Endothelial cell of umbilical vein (primary cell): ENCODE results near the gene APRT. TPM values are rescaled to one million over a fixed set of nuclear protein-coding genes. Genes with fewer than 3 reads are reported as not detected.

Experiments
- BruUV-seq: library from RNA; stranded (reverse); fragments of 400-500 nt; replicated peaks from 2 replicates; lab custom pipeline; 2021; lab: Mats Ljungman, UMichigan
- CTCF ChIA-PET: fragments of 300-600, 350-600 bp; sonication (Branson Sonifier 250); formaldehyde crosslinking; loops from one replicate; lab custom pipeline; 2021; ENCODE audit warnings: antibody characterized with exemption, inconsistent platforms; lab: Charles Lee
- POLR2A ChIA-PET: fragments of 300-600, 350-600 bp; sonication (Branson Sonifier 250); formaldehyde crosslinking; loops from one replicate; lab custom pipeline; 2021; ENCODE audit warnings: antibody characterized with exemption, inconsistent platforms; lab: Charles Lee
- DNase-seq: peaks from one replicate; pipeline ENCODE4 v3.0.0-alpha.2; 2011; ENCODE audit warnings: low read depth, low spot score
- FAIRE-seq: peaks from 2 replicates; lab custom pipeline; 2011; peaks lifted over from hg19 to GRCh38; lab: Jason Lieb, UNC
- H2AFZ ChIP-seq: 2 replicates; pipeline ENCODE4 v1.6.0; 2012; ENCODE audit warnings: low read depth, low read length, control low read depth, inconsistent platforms
- H3K27ac ChIP-seq: 2 replicates; pipeline ENCODE4 v1.5.1; 2011; ENCODE audit warnings: low read depth, mild to moderate bottlenecking, control low read depth, low read length, moderate library complexity; ENCODE audit not compliant: insufficient read depth
- H3K27me3 ChIP-seq, 2 experiments: 2 replicates each; pipeline versions ENCODE4 v1.6.0 to v1.6.1; 2011; ENCODE audit warnings: low read length in 2 of 2, mixed read lengths in 1 of 2; ENCODE audit not compliant: control insufficient read depth in 2 of 2, insufficient read depth in 2 of 2
- H3K36me3 ChIP-seq, 2 experiments: 2 replicates in 1 of 2; 3 replicates in 1 of 2; pipeline ENCODE4 v1.5.1; 2011; ENCODE audit warnings: low read length in 2 of 2, mild to moderate bottlenecking in 1 of 2, moderate library complexity in 1 of 2; ENCODE audit not compliant: control insufficient read depth in 2 of 2, insufficient read depth in 2 of 2; ENCODE audit errors: extremely low read depth in 1 of 2
- H3K4me1 ChIP-seq: 3 replicates; pipeline ENCODE4 v1.5.1; 2011; ENCODE audit warnings: mild to moderate bottlenecking, low read length; ENCODE audit not compliant: control insufficient read depth, insufficient read depth; ENCODE audit errors: extremely low read depth
- H3K4me2 ChIP-seq: 2 replicates; pipeline ENCODE4 v1.6.1; 2011; ENCODE audit warnings: low read length, control low read depth, mixed read lengths; ENCODE audit not compliant: insufficient read depth
- H3K4me3 ChIP-seq, 3 experiments: fragments of 200-600 bp in 1 of 3; sonication (generic), shearing (Covaris generic) in 1 of 3; replicated peaks in 1 of 3; 2 replicates each; pipeline ENCODE4 v1.5.1; 2011 to 2016; ENCODE audit warnings: control low read depth in 3 of 3, low read length in 3 of 3, mild to moderate bottlenecking in 2 of 3, inconsistent platforms in 1 of 3, low read depth in 1 of 3, moderate library complexity in 1 of 3; ENCODE audit not compliant: insufficient read depth in 1 of 3
- H3K79me2 ChIP-seq: 2 replicates; pipeline ENCODE4 v1.6.0; 2012; ENCODE audit warnings: low read length, inconsistent platforms; ENCODE audit not compliant: control insufficient read depth, insufficient read depth
- H3K9ac ChIP-seq: replicated peaks from 2 replicates; pipeline ENCODE3; 2011; ENCODE audit warnings: low read length, control low read depth; ENCODE audit not compliant: insufficient read depth; ENCODE audit errors: extremely low read depth
- H3K9me1 ChIP-seq: replicated peaks from 3 replicates; pipeline ENCODE4 v1.6.0; 2011; ENCODE audit warnings: mild to moderate bottlenecking, low read length; ENCODE audit not compliant: control insufficient read depth, insufficient read depth; ENCODE audit errors: extremely low read depth
- H3K9me3 ChIP-seq: replicated peaks from 2 replicates; pipeline ENCODE4 v1.5.1; 2012; ENCODE audit warnings: low read length, inconsistent platforms; ENCODE audit not compliant: control insufficient read depth, insufficient read depth
- H4K20me1 ChIP-seq: replicated peaks from 2 replicates; pipeline ENCODE3; 2011; ENCODE audit warnings: mild to moderate bottlenecking, low read length; ENCODE audit not compliant: control insufficient read depth, insufficient read depth; ENCODE audit errors: extremely low read depth
- CTCF ChIP-seq, 2 donors: IDR thresholded peaks; 1 replicate in 1 of 2; 2 replicates in 1 of 2; pipeline ENCODE4 v1.5.1; 2011; ENCODE audit warnings: low read length in 2 of 2, mild to moderate bottlenecking in 2 of 2, moderate library complexity in 2 of 2, control low read depth in 1 of 2, inconsistent platforms in 1 of 2, low read depth in 1 of 2; ENCODE audit not compliant: insufficient read depth in 1 of 2; ENCODE audit errors: extremely low read depth in 1 of 2
- EZH2 ChIP-seq: IDR thresholded peaks from 2 replicates; pipeline ENCODE4 v1.6.1; 2012; ENCODE audit warnings: borderline replicate concordance, low read depth, mild to moderate bottlenecking, moderate library complexity, low read length, inconsistent platforms; ENCODE audit not compliant: severe bottlenecking
- FOS ChIP-seq: IDR thresholded peaks from 2 replicates; pipeline ENCODE4 v1.6.1; 2011; ENCODE audit warnings: mild to moderate bottlenecking, low read length, moderate library complexity, borderline replicate concordance; ENCODE audit not compliant: insufficient read depth
- GATA2 ChIP-seq: IDR thresholded peaks from 2 replicates; pipeline ENCODE4 v1.7.0; 2011; ENCODE audit warnings: low read depth, mild to moderate bottlenecking, moderate library complexity, mixed read lengths, low read length; ENCODE audit not compliant: insufficient read length, insufficient read depth
- JUN ChIP-seq: IDR thresholded peaks from 2 replicates; pipeline ENCODE4 v1.6.1; 2011; ENCODE audit warnings: borderline replicate concordance, low read depth; ENCODE audit not compliant: insufficient read length, insufficient read depth
- MAX ChIP-seq: IDR thresholded peaks from 2 replicates; pipeline ENCODE4 v1.6.1; 2011; ENCODE audit not compliant: insufficient read depth, insufficient read length
- MYC ChIP-seq: IDR thresholded peaks from one replicate; pipeline ENCODE4 v1.6.1; 2011; ENCODE audit warnings: mild to moderate bottlenecking, low read depth, low read length
- POLR2A ChIP-seq: IDR thresholded peaks from 2 replicates; pipeline ENCODE4 v1.6.1; 2012; ENCODE audit warnings: low read depth, mild to moderate bottlenecking, control low read depth, low read length
- POLR2AphosphoS5 ChIP-seq: IDR thresholded peaks from 2 replicates; pipeline ENCODE4 v1.6.1; 2012; ENCODE audit warnings: low read depth, mild to moderate bottlenecking, control low read depth, low read length, moderate library complexity; ENCODE audit not compliant: insufficient read depth
- dilution Hi-C: fragments of 300-500 bp; cut with MboI; formaldehyde crosslinking; loops from one replicate; pipeline ENCODE4 v1.15.0; 2019; ENCODE audit warnings: low sequenced_read_pairs; ENCODE audit not compliant: extremely low pct_ligation_motif_present
- intact Hi-C: fragments of 100-400 bp; cut with micrococcal nuclease; formaldehyde crosslinking; loops from one replicate; pipeline ENCODE4 v1.10.0; 2022
- polyA plus RNA-seq, 4 experiments: library from polyadenylated mRNA; depleted of rRNA in 3 of 4; stranded (reverse) in 3 of 4; unstranded in 1 of 4; fragments of >200 nt; gene quantifications; 2 replicates each; pipeline versions ENCODE4 v1.2.1 to v1.2.3, GENCODE V29; 2011 to 2012; ENCODE audit warnings: missing spikeins in 1 of 4
- total RNA-seq: library from RNA; stranded (reverse); gene quantifications from 2 replicates; pipeline ENCODE4 v1.2.3, GENCODE V29; 2021

The APRT gene
- total and polyA plus RNA-seq, 2 donors (not counting 3 experiments of a cell fraction or from before 2014, with no cell fraction given): 143 to 152 TPM

DNA sequence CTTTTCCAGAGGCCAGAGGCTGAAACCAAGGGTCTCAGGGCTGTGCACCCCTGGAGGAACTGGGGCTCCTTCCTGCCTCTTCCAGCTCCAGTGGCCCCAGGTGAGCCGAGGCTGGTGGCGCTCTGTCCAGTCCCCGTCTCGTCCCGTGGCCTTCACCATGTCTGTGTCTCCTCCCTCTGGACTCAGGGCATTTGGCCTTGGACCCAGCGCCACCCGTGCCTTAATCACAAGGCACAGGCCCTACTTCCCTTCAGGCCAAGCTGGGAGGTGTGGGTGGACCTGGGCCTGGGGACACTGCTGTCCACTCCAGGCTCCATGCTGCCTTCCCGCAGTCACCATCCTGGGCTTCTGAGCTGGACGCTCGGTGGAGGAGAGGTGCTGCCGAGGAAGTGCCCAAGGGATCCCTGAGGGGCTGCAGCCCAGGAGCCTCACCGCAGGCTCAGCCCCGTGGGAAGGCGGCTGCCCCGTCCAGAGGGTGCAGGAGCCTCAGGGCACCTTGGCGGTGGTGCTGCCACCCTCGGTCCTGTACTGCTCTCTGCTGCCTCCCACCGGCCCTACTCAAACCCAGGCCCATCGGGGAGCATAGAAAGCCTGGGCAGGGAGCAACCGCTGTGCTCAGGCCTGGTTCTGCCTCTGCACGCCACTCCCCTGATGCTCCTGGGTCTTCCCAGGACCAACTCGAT is 9.6 kb upstream of the APRT start:
- Histone ChIP-seq H4K20me1 (no peaks in the 10 kb centered on the region), H3K9me1 (no peaks in the 10 kb centered on the region), H3K36me3 (peaks cover 0 to 3% of the 10 kb centered on the region in 2 experiments), H3K4me3 (no peak overlapping the region), H3K27ac (no peak overlapping the region), H3K79me2 (no peaks in the 10 kb centered on the region), H3K4me1 (no peaks in the 10 kb centered on the region), H3K9ac (no peak overlapping the region), H2AFZ (no peak overlapping the region), H3K27me3 (no peaks in the 10 kb centered on the region), H3K9me3 (no peaks in the 10 kb centered on the region), H3K4me2 (no peak overlapping the region)
- no TSS peak for BruUV-seq
- CTCF ChIA-PET: interaction anchor here (1.4 kb wide), 1 partner anchor 84 kb away, joined by 3 read pairs; no protein-coding TSS in a partner anchor
- FAIRE-seq: no peak
- DNase-seq: no peak
- intact Hi-C loops (no loop called here), dilution Hi-C loops (no loop called here)
- POLR2A ChIA-PET: no interaction called here
- TF ChIP-seq MAX (no peak), FOS (no peak), EZH2 (no peak), MYC (no peak), CTCF (IDR thresholded peaks at IDR 0.05; ENCODE audit: extremely low read depth in 1 of 2, insufficient read depth in 1 of 2, low read depth in 1 of 2, low read length in 2 of 2) (no peak), JUN (no peak), GATA2 (no peak), POLR2AphosphoS5 (no peak), POLR2A (no peak)
